ENCODE data around the gene COQ2.

GRCh38 chr4:83262682-83263081 lies 21.9 kb downstream of the COQ2 start:
- TF ChIP-seq CTCF (conservative IDR thresholded peaks at IDR 0.05 in 1 of 2, IDR thresholded peaks at IDR 0.05 in 1 of 2; ENCODE audit: extremely low read depth in 1 of 2, insufficient read depth in 1 of 2, low read depth in 1 of 2, low read length in 2 of 2) (no peak), EZH2 (IDR thresholded peaks at IDR 0.05; ENCODE audit: borderline replicate concordance, low read length) (no peak)

All from mammary epithelial cell (primary cell).